Activated CD8-positive, alpha-beta memory T cell treated with anti-CD3 and anti-CD28 coated beads for 24 hours (primary cell): Measurements from ENCODE around the gene TALDO1.

Source experiments
- DNase-seq: peaks from one replicate; pipeline ENCODE4 v3.0.0-alpha.2; 2020

TALDO1 gene

GRCh38 chr11:802018-802617, 54.9 kb downstream of the TALDO1 start:
- no peak for DNase-seq

DNA sequence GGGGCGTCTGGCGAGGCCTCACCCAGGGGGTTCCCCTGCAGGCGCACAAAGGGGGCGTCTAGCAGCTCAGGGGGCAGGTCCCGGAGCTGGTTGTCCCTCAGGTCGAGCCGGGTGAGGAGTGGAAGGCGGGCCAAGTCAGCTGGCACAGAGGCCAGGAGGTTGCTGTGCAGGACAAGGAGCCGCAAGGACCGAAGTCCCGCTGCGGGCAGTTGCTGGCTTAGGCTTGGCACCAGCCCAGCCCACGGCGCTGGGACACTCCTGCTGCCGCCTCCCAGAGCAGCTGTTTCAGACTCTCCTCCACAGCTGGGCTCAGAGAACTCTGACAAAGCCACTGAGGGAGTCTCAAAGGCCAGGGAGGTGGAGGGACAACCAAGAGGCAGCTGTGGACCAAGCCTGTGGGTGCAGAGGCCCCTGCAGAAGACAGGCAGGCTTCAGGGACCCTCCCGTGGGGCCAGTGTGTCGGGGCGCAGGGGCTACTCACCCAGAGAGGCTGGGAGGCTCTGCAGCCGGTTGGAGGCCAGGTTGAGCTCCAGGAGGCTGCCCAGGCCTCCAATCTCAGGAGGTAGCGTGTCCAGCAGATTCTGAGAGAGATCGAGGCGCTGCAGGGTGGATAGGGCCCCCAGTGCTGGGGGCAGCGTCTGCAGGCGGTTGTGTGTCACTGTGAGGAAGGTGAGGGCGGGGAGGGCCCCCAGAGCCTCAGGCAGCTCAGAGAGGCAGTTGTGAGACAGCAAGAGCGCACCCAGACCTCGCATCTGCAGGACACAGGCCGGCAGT, 55.6 kb downstream of the TALDO1 start:
- DNase-seq, result no peak

GRCh38 chr11:803467-803742, 56.1 kb downstream of the TALDO1 start:
- no peak for DNase-seq

- no peak for DNase-seq
Measured at GRCh38 chr11:803770-804598, 56.7 kb downstream of the TALDO1 start.

DNA sequence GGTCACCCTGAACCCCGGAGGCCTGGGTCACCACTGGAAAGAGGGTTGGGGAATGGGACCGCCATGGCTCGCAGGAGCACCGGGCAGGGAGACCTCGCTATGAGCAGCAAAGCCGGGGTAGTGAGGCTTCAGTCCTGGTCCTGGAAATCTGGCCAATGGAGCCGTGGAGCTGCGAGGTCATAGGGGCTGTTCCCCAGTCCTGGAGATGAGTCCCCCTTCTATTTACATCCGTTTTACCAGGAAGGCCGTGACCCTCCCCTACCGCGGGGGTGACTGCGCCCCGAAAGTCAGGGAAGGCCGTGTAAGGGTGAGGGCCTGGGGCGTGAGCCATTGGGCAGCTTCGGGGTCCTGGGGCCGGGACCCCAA, 57.3 kb downstream of the TALDO1 start:
- no peak for DNase-seq

GRCh38 chr11:808427-809286, 61.4 kb downstream of the TALDO1 start:
- DNase-seq, result no peak

DNA sequence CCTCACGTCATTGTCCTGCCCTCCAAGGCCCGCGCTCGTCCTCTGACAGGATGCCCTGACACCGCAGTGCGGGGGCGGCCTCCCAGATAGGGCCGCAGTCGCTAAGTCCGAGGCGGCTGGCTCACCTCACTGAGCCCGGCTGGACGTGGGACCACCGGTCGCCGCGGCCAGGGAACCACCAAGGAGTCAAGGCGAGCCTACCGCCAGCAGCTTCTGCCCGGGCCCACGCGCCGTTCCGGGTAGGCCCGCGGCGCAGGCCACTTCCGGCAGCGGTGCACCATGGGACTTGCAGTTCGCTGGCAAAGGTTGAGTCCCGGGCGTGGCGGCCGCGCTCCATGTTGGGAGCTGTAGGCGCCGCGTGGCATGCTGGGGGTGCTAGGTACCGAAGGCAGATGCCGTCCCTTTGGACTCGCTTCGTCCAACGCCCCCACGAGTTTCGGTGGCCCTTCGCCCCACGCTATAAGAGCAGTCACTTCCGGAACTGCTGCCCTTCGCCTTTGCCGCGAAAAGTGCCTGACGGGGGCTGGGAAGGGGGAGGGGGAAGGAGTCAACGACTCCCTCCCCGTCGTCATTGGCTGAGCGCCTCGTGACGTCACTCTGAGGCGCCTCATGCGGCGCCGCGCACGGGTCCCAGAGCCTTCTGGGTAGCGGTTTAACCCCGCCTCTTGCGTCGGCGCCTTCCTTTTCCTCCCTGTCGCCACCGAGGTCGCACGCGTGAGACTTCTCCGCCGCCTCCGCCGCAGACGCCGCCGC, 62.2 kb downstream of the TALDO1 start, which contains the start of gene RPLP2:
RPLP2 (plus strand) TSS at position 681 of the 753 bp plus-strand sequence. CDS start 268 bp downstream, outside the sequence.
- DNase-seq, result peak; percentile 99

- no peak for DNase-seq
Measured at GRCh38 chr11:810040-810567, 62.8 kb downstream of the TALDO1 start.

DNA sequence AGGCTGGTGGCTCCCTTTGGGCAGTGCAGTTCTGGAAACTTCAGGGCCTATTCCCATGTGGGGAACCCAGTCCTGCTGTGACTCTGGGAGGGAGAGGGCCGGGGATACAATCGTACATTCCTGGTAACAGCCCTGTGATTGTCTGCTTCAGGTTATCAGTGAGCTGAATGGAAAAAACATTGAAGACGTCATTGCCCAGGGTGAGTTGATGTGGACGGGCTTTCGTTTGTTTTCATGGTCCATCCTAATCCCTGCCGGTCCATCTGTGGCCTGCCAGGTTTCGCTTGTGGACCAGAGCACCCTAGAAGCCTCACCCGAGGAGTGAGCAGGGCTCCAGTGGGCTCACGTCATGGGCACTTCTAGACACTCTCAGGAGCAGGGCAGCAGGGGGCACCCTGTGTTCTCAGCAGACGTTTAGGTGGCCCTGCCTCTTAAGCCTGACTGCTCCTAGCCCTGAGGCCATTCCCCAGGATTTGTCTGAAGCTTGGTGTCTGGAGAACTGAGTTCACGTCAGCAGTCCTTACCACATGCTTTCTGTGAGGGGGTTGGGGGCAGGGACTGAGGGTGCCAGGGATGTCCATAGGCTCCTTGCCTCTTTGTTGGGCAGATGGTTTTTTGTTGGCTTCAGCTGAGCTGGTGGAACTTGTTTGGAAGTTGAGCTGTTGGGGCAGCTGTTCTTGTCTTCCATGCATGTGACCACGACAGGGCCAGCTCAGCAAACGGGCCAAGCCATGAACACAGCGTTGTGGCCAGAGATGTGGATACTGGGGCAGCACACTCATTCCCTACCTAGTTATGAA, 64.4 kb downstream of the TALDO1 start:
- peak; percentile 65 for DNase-seq

DNA sequence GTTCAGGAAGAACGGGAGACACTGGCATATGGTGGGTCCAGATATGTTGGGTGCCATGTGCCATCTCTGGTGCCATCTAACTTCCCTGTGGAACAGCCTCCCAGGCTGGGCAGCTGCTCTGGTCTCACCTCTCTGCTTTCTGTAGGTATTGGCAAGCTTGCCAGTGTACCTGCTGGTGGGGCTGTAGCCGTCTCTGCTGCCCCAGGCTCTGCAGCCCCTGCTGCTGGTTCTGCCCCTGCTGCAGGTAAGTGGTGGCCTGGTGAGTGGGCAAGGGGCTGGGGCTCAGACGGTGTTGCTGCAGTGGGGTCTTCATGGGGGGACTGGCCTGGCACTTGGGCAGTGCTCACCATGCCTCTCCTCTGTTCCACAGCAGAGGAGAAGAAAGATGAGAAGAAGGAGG, 65.1 kb downstream of the TALDO1 start:
- DNase-seq, result peak; percentile 61

DNA sequence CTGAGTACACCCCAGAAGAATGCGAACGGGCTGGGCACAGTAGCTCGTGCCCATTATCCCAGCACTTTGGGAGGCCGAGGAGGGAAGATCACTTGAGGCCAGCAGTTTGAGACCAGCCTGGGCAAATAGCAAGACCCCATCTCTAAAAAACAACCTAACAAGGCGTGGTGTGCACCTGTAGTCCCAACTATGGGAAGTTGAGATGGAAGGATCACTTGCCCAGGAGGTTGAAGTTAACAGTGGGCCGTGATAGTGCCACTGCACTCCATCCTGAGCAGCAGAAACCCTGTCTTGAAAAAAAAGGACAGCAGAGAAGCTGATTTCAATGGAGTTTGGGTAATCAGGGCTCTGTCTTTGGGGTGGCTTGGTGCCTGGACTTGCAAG, 65.8 kb downstream of the TALDO1 start:
- no peak for DNase-seq

GRCh38 chr11:813456-814096, 66.3 kb downstream of the TALDO1 start:
- peak; percentile 72 for DNase-seq
